ENCODE results near the gene PTPN14. TPM values are rescaled to one million over a fixed set of nuclear protein-coding genes. Genes with fewer than 3 reads are reported as not detected.

The PTPN14 gene
- total RNA-seq, 1 experiment from 2014 or later: 37.5 TPM

GRCh38 chr1:214432245-214432644 is 119.2 kb downstream of the PTPN14 start:
- Histone ChIP-seq H3K4me2 (ENCODE audit: low read length) (no peak overlapping the region), H4K20me1 (ENCODE audit: insufficient read depth) (no peaks in the 10 kb centered on the region), H2AFZ (ENCODE audit: low read depth, low read length, poor library complexity, severe bottlenecking) (no peak overlapping the region), H3K9me3 (ENCODE audit: control insufficient read depth in 1 of 2, insufficient read depth in 1 of 2, low read depth in 1 of 2, low read length in 2 of 2) (no peaks in the 10 kb centered on the region), H3K79me2 (ENCODE audit: insufficient read depth, low read length) (peaks cover 7% of the 10 kb centered on the region; the same call in 1 of the 2 replicates), H3K36me3 (ENCODE audit: control insufficient read depth in 1 of 2, insufficient read depth in 2 of 2, low read length in 2 of 2) (no peaks in the 10 kb centered on the region), H3K9ac (ENCODE audit: low read length) (no peak overlapping the region), H3K4me3 (replicated peaks in 1 of 2; ENCODE audit: low read depth in 1 of 2, low read length in 2 of 2) (no peak overlapping the region), H3K27ac (ENCODE audit: low read depth, low read length) (no peak overlapping the region), H3K4me1 (ENCODE audit: control insufficient read depth in 1 of 2, insufficient read depth in 2 of 2, low read length in 2 of 2) (peaks cover 22 to 29% of the 10 kb centered on the region in 2 experiments), H3K27me3 (ENCODE audit: insufficient read depth, low read length) (no peaks in the 10 kb centered on the region), H3K9me2 (ENCODE audit: insufficient read depth) (no peaks in the 10 kb centered on the region)
- RAD21 ChIA-PET (ENCODE audit: low non-redundant PET in 1 of 2, low total read pairs in 2 of 2, uncharacterized antibody in 2 of 2, unreplicated experiment in 2 of 2): no interaction called here
- POLR2A ChIA-PET: no interaction called here
- intact Hi-C loops (cut with micrococcal nuclease): no loop called here
- ATAC-seq (no peak), DNase-seq (ENCODE audit: low read depth, low spot score) (no peak)
- no peak for TF ChIP-seq SP1 (IDR thresholded peaks at IDR 0.05; ENCODE audit: low read depth)
- no peak for TF ChIP-seq FOSL1 (IDR thresholded peaks at IDR 0.05; ENCODE audit: low read depth)
- TF ChIP-seq, protein P1, sequence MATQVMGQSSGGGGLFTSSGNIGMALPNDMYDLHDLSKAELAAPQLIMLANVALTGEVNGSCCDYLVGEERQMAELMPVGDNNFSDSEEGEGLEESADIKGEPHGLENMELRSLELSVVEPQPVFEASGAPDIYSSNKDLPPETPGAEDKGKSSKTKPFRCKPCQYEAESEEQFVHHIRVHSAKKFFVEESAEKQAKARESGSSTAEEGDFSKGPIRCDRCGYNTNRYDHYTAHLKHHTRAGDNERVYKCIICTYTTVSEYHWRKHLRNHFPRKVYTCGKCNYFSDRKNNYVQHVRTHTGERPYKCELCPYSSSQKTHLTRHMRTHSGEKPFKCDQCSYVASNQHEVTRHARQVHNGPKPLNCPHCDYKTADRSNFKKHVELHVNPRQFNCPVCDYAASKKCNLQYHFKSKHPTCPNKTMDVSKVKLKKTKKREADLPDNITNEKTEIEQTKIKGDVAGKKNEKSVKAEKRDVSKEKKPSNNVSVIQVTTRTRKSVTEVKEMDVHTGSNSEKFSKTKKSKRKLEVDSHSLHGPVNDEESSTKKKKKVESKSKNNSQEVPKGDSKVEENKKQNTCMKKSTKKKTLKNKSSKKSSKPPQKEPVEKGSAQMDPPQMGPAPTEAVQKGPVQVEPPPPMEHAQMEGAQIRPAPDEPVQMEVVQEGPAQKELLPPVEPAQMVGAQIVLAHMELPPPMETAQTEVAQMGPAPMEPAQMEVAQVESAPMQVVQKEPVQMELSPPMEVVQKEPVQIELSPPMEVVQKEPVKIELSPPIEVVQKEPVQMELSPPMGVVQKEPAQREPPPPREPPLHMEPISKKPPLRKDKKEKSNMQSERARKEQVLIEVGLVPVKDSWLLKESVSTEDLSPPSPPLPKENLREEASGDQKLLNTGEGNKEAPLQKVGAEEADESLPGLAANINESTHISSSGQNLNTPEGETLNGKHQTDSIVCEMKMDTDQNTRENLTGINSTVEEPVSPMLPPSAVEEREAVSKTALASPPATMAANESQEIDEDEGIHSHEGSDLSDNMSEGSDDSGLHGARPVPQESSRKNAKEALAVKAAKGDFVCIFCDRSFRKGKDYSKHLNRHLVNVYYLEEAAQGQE (IDR thresholded peaks at IDR 0.05; ENCODE audit: low read depth): no peak
- no peak for TF ChIP-seq EZH2phosphoT487 (IDR thresholded peaks at IDR 0.05; ENCODE audit: borderline replicate concordance)
- TF ChIP-seq YY1 (IDR thresholded peaks at IDR 0.05; ENCODE audit: extremely low read depth, insufficient replicate concordance, low read depth, low read length): no peak
- no peak for TF ChIP-seq CTCF (IDR thresholded peaks at IDR 0.05 in 2 of 3, conservative IDR thresholded peaks at IDR 0.05 in 1 of 3; ENCODE audit: borderline replicate concordance in 1 of 3, insufficient read depth in 1 of 3, low read depth in 2 of 3, low read length in 2 of 3)
- TF ChIP-seq, protein P2, sequence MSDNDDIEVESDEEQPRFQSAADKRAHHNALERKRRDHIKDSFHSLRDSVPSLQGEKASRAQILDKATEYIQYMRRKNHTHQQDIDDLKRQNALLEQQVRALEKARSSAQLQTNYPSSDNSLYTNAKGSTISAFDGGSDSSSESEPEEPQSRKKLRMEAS (IDR thresholded peaks at IDR 0.05): no peak
- TF ChIP-seq CBX3 (IDR thresholded peaks at IDR 0.05; ENCODE audit: low read depth): no peak
- TF ChIP-seq CEBPB (IDR thresholded peaks at IDR 0.05; ENCODE audit: low read depth): no peak
- TF ChIP-seq, protein P3, sequence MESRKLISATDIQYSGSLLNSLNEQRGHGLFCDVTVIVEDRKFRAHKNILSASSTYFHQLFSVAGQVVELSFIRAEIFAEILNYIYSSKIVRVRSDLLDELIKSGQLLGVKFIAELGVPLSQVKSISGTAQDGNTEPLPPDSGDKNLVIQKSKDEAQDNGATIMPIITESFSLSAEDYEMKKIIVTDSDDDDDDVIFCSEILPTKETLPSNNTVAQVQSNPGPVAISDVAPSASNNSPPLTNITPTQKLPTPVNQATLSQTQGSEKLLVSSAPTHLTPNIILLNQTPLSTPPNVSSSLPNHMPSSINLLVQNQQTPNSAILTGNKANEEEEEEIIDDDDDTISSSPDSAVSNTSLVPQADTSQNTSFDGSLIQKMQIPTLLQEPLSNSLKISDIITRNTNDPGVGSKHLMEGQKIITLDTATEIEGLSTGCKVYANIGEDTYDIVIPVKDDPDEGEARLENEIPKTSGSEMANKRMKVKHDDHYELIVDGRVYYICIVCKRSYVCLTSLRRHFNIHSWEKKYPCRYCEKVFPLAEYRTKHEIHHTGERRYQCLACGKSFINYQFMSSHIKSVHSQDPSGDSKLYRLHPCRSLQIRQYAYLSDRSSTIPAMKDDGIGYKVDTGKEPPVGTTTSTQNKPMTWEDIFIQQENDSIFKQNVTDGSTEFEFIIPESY (IDR thresholded peaks at IDR 0.05; ENCODE audit: extremely low read depth, insufficient replicate concordance, low read length): no peak
- CTCF ChIA-PET: no interaction called here
- BruUV-seq (replicated peaks): no TSS peak
